Measurements from ENCODE around the gene GAREM2.

DNA sequence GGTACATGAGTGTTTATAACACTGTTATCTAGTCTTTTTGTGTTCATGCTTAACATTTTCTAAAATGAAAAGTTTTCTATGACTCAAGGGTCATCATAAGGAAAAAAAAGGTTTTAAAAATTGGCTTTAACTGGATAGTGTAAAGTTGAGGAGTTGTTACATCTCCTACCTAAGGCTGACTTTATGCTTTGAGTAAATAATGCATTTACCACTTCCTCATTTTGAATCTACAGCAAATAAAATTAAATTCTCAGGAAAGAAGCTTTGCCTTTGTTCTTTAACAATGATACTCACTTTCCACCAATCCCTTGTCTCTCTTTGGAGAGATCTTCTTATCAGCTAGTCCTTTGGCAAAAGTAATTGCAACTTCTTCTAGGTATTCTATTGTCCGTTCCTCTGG lies 41.9 kb downstream of the GAREM2 start:
- TF ChIP-seq SP2 (tag by site-specific recombination; IDR thresholded peaks at IDR 0.05), result no peak
- TF ChIP-seq, protein P1, sequence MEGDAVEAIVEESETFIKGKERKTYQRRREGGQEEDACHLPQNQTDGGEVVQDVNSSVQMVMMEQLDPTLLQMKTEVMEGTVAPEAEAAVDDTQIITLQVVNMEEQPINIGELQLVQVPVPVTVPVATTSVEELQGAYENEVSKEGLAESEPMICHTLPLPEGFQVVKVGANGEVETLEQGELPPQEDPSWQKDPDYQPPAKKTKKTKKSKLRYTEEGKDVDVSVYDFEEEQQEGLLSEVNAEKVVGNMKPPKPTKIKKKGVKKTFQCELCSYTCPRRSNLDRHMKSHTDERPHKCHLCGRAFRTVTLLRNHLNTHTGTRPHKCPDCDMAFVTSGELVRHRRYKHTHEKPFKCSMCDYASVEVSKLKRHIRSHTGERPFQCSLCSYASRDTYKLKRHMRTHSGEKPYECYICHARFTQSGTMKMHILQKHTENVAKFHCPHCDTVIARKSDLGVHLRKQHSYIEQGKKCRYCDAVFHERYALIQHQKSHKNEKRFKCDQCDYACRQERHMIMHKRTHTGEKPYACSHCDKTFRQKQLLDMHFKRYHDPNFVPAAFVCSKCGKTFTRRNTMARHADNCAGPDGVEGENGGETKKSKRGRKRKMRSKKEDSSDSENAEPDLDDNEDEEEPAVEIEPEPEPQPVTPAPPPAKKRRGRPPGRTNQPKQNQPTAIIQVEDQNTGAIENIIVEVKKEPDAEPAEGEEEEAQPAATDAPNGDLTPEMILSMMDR (tag by site-specific recombination; IDR thresholded peaks at IDR 0.05), result no peak
- TF ChIP-seq ZNF324 (tag by site-specific recombination; IDR thresholded peaks at IDR 0.05), result no peak
- TF ChIP-seq ZNF514 (tag by site-specific recombination; IDR thresholded peaks at IDR 0.05), result no peak
- TF ChIP-seq, protein P2, sequence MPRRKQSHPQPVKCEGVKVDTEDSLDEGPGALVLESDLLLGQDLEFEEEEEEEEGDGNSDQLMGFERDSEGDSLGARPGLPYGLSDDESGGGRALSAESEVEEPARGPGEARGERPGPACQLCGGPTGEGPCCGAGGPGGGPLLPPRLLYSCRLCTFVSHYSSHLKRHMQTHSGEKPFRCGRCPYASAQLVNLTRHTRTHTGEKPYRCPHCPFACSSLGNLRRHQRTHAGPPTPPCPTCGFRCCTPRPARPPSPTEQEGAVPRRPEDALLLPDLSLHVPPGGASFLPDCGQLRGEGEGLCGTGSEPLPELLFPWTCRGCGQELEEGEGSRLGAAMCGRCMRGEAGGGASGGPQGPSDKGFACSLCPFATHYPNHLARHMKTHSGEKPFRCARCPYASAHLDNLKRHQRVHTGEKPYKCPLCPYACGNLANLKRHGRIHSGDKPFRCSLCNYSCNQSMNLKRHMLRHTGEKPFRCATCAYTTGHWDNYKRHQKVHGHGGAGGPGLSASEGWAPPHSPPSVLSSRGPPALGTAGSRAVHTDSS (tag by site-specific recombination; IDR thresholded peaks at IDR 0.05), result no peak
- TF ChIP-seq, protein P3, sequence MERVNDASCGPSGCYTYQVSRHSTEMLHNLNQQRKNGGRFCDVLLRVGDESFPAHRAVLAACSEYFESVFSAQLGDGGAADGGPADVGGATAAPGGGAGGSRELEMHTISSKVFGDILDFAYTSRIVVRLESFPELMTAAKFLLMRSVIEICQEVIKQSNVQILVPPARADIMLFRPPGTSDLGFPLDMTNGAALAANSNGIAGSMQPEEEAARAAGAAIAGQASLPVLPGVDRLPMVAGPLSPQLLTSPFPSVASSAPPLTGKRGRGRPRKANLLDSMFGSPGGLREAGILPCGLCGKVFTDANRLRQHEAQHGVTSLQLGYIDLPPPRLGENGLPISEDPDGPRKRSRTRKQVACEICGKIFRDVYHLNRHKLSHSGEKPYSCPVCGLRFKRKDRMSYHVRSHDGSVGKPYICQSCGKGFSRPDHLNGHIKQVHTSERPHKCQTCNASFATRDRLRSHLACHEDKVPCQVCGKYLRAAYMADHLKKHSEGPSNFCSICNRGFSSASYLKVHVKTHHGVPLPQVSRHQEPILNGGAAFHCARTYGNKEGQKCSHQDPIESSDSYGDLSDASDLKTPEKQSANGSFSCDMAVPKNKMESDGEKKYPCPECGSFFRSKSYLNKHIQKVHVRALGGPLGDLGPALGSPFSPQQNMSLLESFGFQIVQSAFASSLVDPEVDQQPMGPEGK (tag by site-specific recombination; IDR thresholded peaks at IDR 0.05), result no peak
- TF ChIP-seq, protein P4, sequence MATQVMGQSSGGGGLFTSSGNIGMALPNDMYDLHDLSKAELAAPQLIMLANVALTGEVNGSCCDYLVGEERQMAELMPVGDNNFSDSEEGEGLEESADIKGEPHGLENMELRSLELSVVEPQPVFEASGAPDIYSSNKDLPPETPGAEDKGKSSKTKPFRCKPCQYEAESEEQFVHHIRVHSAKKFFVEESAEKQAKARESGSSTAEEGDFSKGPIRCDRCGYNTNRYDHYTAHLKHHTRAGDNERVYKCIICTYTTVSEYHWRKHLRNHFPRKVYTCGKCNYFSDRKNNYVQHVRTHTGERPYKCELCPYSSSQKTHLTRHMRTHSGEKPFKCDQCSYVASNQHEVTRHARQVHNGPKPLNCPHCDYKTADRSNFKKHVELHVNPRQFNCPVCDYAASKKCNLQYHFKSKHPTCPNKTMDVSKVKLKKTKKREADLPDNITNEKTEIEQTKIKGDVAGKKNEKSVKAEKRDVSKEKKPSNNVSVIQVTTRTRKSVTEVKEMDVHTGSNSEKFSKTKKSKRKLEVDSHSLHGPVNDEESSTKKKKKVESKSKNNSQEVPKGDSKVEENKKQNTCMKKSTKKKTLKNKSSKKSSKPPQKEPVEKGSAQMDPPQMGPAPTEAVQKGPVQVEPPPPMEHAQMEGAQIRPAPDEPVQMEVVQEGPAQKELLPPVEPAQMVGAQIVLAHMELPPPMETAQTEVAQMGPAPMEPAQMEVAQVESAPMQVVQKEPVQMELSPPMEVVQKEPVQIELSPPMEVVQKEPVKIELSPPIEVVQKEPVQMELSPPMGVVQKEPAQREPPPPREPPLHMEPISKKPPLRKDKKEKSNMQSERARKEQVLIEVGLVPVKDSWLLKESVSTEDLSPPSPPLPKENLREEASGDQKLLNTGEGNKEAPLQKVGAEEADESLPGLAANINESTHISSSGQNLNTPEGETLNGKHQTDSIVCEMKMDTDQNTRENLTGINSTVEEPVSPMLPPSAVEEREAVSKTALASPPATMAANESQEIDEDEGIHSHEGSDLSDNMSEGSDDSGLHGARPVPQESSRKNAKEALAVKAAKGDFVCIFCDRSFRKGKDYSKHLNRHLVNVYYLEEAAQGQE (tag by site-specific recombination; IDR thresholded peaks at IDR 0.05), result no peak
- TF ChIP-seq REPIN1 (tag by site-specific recombination; IDR thresholded peaks at IDR 0.05; ENCODE audit: low read depth), result no peak
